ENCODE results near the gene STAT1. TPM values are rescaled to one million over a fixed set of nuclear protein-coding genes. Genes with fewer than 3 reads are reported as not detected.
A peak's percentile ranks its signal among the peaks of the same experiment; 100 is the strongest.

The STAT1 gene
- total and polyA plus RNA-seq, 9 of the 15 experiments (the other 6 are each of a cell fraction or from before 2014, with no cell fraction given) = 8.7 to 34.4 (median 26.8) TPM

DNA sequence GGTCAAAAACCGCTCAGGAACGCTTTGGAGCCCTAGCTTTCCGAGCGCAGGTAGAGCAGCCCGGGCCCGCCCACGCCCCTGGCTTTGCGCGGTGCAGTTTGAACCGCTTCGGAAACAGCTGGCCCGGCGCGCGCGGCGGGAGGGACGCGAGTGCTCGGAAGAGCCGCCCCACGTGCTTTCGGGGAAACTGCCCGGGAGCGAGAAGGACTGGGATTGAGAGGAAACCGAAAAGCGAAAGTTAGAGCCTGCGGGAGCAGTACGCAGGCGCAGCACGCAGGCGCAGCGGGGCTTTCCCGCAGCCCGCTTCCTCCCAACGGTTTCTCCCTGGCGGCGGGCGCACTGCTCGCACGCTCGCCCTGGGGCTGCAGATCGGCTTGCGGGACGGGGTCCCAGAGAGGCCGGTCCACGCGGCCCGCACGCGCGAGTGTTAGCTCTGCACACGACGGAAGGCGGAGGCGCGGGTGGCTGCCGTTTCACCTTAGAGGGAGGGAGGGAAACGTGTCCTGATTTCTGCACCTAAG is 6.3 kb upstream of the STAT1 start (continued):
- peak; percentile 70 for TF ChIP-seq ZBTB33 (CRISPR knock-in tag; IDR thresholded peaks at IDR 0.05)
- TF ChIP-seq EHMT2 (IDR thresholded peaks at IDR 0.05) = no peak
- peak; percentile 64 for TF ChIP-seq CBFA2T3 (IDR thresholded peaks at IDR 0.05)
- TF ChIP-seq FOXP4 (CRISPR knock-in tag; IDR thresholded peaks at IDR 0.05; ENCODE audit: borderline replicate concordance) = no peak
- peak; percentile 43; the same call in 1 of the 2 replicates for TF ChIP-seq JUN (IDR thresholded peaks at IDR 0.05; ENCODE audit: borderline replicate concordance, low read depth, low read length)
- TF ChIP-seq JUN (CRISPR knock-in tag; IDR thresholded peaks at IDR 0.05; ENCODE audit: borderline replicate concordance) = peak; percentile 76; the same call in 1 of the 2 replicates
- peak; percentile 84 for TF ChIP-seq HNRNPLL (IDR thresholded peaks at IDR 0.05; ENCODE audit: low read depth, low read length, poor library complexity, severe bottlenecking)
- peak; percentile 50 for TF ChIP-seq CBFA2T2 (conservative IDR thresholded peaks at IDR 0.05)
- peak; percentile 95 for TF ChIP-seq IRF2 (CRISPR knock-in tag; IDR thresholded peaks at IDR 0.05)
- peak; percentile 88 for TF ChIP-seq NEUROD1 (IDR thresholded peaks at IDR 0.05; ENCODE audit: borderline replicate concordance, low read depth, low read length, partially characterized antibody)
- peak; percentile 96 to 97 for TF ChIP-seq NRF1 (conservative IDR thresholded peaks at IDR 0.05 in 1 of 2, IDR thresholded peaks at IDR 0.05 in 1 of 2)
- peak; percentile 97; the same call in 1 of the 2 replicates for TF ChIP-seq KAT7 (CRISPR knock-in tag; IDR thresholded peaks at IDR 0.05; ENCODE audit: borderline replicate concordance)
- peak; percentile 91; the same call in 1 of the 2 replicates for TF ChIP-seq RB1 (IDR thresholded peaks at IDR 0.05; ENCODE audit: low read depth)
- peak; percentile 72; the same call in 1 of the 2 replicates for TF ChIP-seq GATAD2A (IDR thresholded peaks at IDR 0.05)
- TF ChIP-seq TAF15 (IDR thresholded peaks at IDR 0.05; ENCODE audit: low read depth, low read length) = no peak
- TF ChIP-seq ARID4B (CRISPR knock-in tag; IDR thresholded peaks at IDR 0.05) = peak; percentile 99
- peak; percentile 79; the same call in 1 of the 2 replicates for TF ChIP-seq GTF2F1 (IDR thresholded peaks at IDR 0.05; ENCODE audit: low read depth, low read length)
- peak in 1 of 2 experiments; percentile 55; a peak in 2 of 4 replicates for TF ChIP-seq SRF (CRISPR knock-in tag; IDR thresholded peaks at IDR 0.05)
- peak; percentile 62; the same call in 1 of the 2 replicates for TF ChIP-seq DIDO1 (tag; IDR thresholded peaks at IDR 0.05; ENCODE audit: low read depth)

Data from K562 (cell line).